Measurements from ENCODE around the gene PACSIN1. TPM values are rescaled to one million over a fixed set of nuclear protein-coding genes. Genes with fewer than 3 reads are reported as not detected.
"Not testable (repeated sequence)": the region's sequence is repeated elsewhere in the genome, so short reads cannot be mapped to it uniquely, and the experiment has no call there.

The PACSIN1 gene
- total RNA-seq, 1 donor = 0.42 TPM

GRCh38 chr6:34486886-34487285 is 21.0 kb downstream of the PACSIN1 start:
- H3K4me1 ChIP-seq (ENCODE audit: insufficient read depth, low read length) = peaks cover 14% of the 10 kb centered on the region
- not testable (repeated sequence) for H3K9me3 ChIP-seq (ENCODE audit: low read depth, low read length); H3K27me3 ChIP-seq (ENCODE audit: insufficient read depth, low read length); H3K4me3 ChIP-seq (ENCODE audit: low read length)

GRCh38 chr6:34487536-34487935 is 21.7 kb downstream of the PACSIN1 start:
- no peaks in the 10 kb centered on the region for H3K27me3 ChIP-seq (ENCODE audit: insufficient read depth, low read length)
- no peak overlapping the region for H3K4me3 ChIP-seq (ENCODE audit: low read length)
- H3K4me1 ChIP-seq (ENCODE audit: insufficient read depth, low read length) = peaks cover 14% of the 10 kb centered on the region

GRCh38 chr6:34489207-34489805 is 23.4 kb downstream of the PACSIN1 start:
- Histone ChIP-seq H3K4me1 (ENCODE audit: insufficient read depth, low read length) (peaks cover 14% of the 10 kb centered on the region), H3K27me3 (ENCODE audit: insufficient read depth, low read length) (no peaks in the 10 kb centered on the region), H3K9me3 (ENCODE audit: low read depth, low read length) (no peaks in the 10 kb centered on the region), H3K4me3 (ENCODE audit: low read length) (no peak overlapping the region)

More at GRCh38 chr6:34487536-34487935, 21.7 kb downstream of the PACSIN1 start:
- no peaks in the 10 kb centered on the region for H3K9me3 ChIP-seq (ENCODE audit: low read depth, low read length)

- H3K9me3 ChIP-seq (ENCODE audit: low read depth, low read length) = no peaks in the 10 kb centered on the region
- H3K4me1 ChIP-seq (ENCODE audit: insufficient read depth, low read length) = peaks cover 3% of the 10 kb centered on the region
- H3K27me3 ChIP-seq (ENCODE audit: insufficient read depth, low read length) = no peaks in the 10 kb centered on the region
- no peak overlapping the region for H3K4me3 ChIP-seq (ENCODE audit: low read length)
Measured at GRCh38 chr6:34490390-34491090, 24.7 kb downstream of the PACSIN1 start.

DNA sequence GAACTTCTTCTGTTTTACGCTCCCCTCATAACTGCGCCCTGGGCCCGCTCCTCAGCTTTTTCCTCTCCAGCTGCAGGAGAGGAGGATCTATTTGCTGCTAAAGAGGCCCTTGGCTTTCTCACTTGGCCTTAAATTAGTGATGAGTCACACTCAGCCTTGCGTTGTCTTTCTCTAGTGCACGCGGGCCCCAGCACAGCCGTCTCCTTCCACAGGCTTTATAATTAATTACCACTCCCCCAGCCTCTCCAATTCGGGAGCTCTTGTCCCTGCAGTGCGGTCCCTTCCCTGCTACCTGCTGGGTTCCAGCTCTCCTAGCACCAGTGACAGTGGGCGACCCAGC is 25.2 kb downstream of the PACSIN1 start:
- no peaks in the 10 kb centered on the region for H3K9me3 ChIP-seq (ENCODE audit: low read depth, low read length)
- H3K27me3 ChIP-seq (ENCODE audit: insufficient read depth, low read length) = no peaks in the 10 kb centered on the region
- H3K4me1 ChIP-seq (ENCODE audit: insufficient read depth, low read length) = no peaks in the 10 kb centered on the region
- no peak overlapping the region for H3K4me3 ChIP-seq (ENCODE audit: low read length)

DNA sequence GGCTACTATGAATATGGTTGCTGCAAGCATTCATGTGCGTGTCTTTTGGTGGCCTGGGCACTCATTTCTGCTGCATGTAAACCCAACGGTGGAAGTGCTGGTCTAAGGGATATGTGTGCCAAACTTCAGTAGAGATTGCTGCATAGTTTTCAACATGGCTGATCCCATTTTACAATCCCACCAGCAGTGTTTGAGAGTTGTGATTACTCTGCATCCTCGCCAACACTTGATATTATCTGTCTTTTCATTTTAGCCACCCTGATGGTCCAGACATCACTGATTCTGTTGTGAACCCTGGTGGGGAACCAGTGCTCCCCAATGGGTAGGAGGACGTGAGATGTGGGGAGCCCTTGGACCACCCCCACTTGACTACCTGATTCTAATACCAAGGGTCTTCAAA is 27.5 kb downstream of the PACSIN1 start:
- Histone ChIP-seq H3K4me1 (ENCODE audit: insufficient read depth, low read length) (no peaks in the 10 kb centered on the region), H3K9me3 (ENCODE audit: low read depth, low read length) (no peaks in the 10 kb centered on the region), H3K4me3 (ENCODE audit: low read length) (no peak overlapping the region), H3K27me3 (ENCODE audit: insufficient read depth, low read length) (no peaks in the 10 kb centered on the region)

- Histone ChIP-seq H3K4me3 (ENCODE audit: low read length) (no peak overlapping the region), H3K9me3 (ENCODE audit: low read depth, low read length) (no peaks in the 10 kb centered on the region), H3K4me1 (ENCODE audit: insufficient read depth, low read length) (no peaks in the 10 kb centered on the region), H3K27me3 (ENCODE audit: insufficient read depth, low read length) (no peaks in the 10 kb centered on the region)
Measured at GRCh38 chr6:34494973-34495372, 29.1 kb downstream of the PACSIN1 start.

DNA sequence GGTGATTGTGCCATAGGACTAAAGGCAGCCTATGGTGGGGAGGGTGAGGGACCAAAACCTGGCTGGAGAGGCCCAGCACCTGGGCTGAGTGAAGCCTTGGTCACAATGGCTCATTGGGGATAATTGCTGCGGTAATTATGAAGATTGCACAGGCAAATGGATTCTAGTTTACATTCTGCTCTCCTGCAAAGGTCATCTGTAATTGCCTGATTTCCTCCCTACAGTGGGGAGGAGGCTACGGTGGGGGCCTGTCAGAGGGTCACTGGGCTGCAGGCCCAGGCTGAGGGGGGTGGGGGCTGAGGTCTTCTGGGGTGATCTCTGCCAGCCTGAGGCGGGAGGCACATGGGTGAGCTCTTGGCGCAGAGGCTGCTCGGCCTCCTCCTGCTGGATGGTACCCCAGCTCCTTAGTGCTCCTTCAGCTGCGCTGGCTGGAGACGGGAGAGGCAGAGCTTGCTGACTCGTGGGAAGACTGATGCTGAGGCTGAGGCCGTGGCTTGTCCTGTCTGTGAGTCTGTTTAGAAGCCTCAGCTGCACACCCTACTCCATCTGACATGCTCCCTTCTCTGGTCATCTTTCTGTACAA is 30.3 kb downstream of the PACSIN1 start:
- Histone ChIP-seq H3K27me3 (ENCODE audit: insufficient read depth, low read length) (no peaks in the 10 kb centered on the region), H3K4me1 (ENCODE audit: insufficient read depth, low read length) (no peaks in the 10 kb centered on the region), H3K4me3 (ENCODE audit: low read length) (no peak overlapping the region), H3K9me3 (ENCODE audit: low read depth, low read length) (no peaks in the 10 kb centered on the region)

- Histone ChIP-seq H3K4me3 (ENCODE audit: low read length) (no peak overlapping the region), H3K4me1 (ENCODE audit: insufficient read depth, low read length) (no peaks in the 10 kb centered on the region), H3K27me3 (ENCODE audit: insufficient read depth, low read length) (no peaks in the 10 kb centered on the region), H3K9me3 (ENCODE audit: low read depth, low read length) (no peaks in the 10 kb centered on the region)
Measured at GRCh38 chr6:34497411-34497810, 31.5 kb downstream of the PACSIN1 start.

- Histone ChIP-seq H3K4me1 (ENCODE audit: insufficient read depth, low read length) (no peaks in the 10 kb centered on the region), H3K27me3 (ENCODE audit: insufficient read depth, low read length) (no peaks in the 10 kb centered on the region), H3K9me3 (ENCODE audit: low read depth, low read length) (no peaks in the 10 kb centered on the region), H3K4me3 (ENCODE audit: low read length) (no peak overlapping the region)
Measured at GRCh38 chr6:34506718-34507117, 40.8 kb downstream of the PACSIN1 start.

DNA sequence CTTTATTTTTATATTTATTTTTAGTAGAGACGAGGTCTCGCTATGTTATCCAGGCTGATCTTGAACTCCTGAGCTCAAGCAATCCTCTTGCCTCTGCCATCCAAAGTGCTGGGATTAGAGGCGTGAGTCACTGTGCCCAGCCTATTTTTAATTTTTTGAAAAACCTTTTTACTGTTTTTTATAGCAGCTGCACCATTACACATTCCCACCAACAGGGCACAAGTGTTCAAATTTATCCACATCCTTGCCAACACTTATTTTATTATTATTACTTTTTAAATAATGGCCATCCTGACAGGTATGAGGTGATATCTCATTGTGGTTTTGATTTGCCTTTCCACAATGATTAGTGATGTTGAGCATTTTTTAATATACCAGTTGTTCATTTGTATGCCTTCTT is 42.5 kb downstream of the PACSIN1 start:
- H3K9me3 ChIP-seq (ENCODE audit: low read depth, low read length) = no peaks in the 10 kb centered on the region
- H3K27me3 ChIP-seq (ENCODE audit: insufficient read depth, low read length) = no peaks in the 10 kb centered on the region
- H3K4me1 ChIP-seq (ENCODE audit: insufficient read depth, low read length) = no peaks in the 10 kb centered on the region
- H3K4me3 ChIP-seq (ENCODE audit: low read length) = no peak overlapping the region

- Histone ChIP-seq H3K4me3 (ENCODE audit: low read length) (no peak overlapping the region), H3K4me1 (ENCODE audit: insufficient read depth, low read length) (no peaks in the 10 kb centered on the region), H3K27me3 (ENCODE audit: insufficient read depth, low read length) (no peaks in the 10 kb centered on the region), H3K9me3 (ENCODE audit: low read depth, low read length) (no peaks in the 10 kb centered on the region)
Measured at GRCh38 chr6:34509782-34510181, 43.9 kb downstream of the PACSIN1 start.

DNA sequence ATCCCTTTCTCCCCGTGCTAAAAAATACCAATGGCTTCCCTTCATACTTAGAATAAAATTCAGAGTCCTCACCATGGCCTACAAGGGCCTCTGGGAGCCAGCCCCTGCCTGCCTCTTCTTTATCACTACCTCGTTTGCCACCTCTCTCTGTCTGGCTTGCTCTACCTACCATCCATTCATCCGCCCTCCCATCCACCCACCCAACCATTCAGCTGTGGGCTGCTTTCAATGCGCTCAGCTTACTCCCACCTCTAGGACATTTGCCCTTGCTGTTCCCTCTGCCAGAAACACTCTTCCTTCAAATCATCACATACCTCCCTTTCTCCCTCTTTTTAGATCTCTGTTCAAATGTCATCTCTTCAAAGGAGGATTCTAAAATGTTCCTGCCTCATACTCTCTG is 44.4 kb downstream of the PACSIN1 start:
- H3K4me3 ChIP-seq (ENCODE audit: low read length) = no peak overlapping the region
- H3K4me1 ChIP-seq (ENCODE audit: insufficient read depth, low read length) = no peaks in the 10 kb centered on the region
- no peaks in the 10 kb centered on the region for H3K9me3 ChIP-seq (ENCODE audit: low read depth, low read length)
- no peaks in the 10 kb centered on the region for H3K27me3 ChIP-seq (ENCODE audit: insufficient read depth, low read length)

DNA sequence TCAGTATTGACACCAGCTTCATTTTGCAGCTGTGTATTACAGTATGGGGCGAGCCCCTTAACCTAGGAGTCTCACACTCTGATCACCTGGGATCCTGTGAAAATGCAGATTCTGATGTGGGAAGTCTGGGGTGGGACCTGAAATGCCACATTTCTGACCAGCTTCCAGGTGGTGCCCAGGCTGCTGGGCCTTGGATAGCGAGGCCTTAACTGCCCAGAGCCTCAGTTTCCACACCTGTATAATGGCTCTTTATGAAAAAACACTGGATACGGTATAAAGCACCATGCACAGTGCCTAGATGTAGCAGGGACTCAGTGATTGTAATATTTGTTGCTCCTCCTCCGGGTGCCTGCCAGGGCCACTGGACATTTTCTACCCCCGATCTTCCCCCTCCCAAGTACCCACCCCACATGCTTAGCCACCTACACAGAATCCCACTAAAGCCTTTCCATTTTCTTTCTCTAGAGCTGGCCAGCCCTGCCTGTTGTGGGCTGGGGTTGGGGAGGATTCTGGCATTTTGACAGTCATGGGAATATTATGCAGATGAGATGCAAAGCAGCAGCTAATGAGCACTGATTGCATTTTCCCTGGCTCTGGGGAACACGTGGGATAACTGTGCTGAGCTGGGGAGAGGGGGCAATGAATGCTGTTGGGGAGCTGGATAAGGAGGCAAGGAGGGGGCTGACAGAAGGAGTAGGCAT is 45.5 kb downstream of the PACSIN1 start:
- Histone ChIP-seq H3K9me3 (ENCODE audit: low read depth, low read length) (no peaks in the 10 kb centered on the region), H3K27me3 (ENCODE audit: insufficient read depth, low read length) (no peaks in the 10 kb centered on the region), H3K4me3 (ENCODE audit: low read length) (no peak overlapping the region)

DNA sequence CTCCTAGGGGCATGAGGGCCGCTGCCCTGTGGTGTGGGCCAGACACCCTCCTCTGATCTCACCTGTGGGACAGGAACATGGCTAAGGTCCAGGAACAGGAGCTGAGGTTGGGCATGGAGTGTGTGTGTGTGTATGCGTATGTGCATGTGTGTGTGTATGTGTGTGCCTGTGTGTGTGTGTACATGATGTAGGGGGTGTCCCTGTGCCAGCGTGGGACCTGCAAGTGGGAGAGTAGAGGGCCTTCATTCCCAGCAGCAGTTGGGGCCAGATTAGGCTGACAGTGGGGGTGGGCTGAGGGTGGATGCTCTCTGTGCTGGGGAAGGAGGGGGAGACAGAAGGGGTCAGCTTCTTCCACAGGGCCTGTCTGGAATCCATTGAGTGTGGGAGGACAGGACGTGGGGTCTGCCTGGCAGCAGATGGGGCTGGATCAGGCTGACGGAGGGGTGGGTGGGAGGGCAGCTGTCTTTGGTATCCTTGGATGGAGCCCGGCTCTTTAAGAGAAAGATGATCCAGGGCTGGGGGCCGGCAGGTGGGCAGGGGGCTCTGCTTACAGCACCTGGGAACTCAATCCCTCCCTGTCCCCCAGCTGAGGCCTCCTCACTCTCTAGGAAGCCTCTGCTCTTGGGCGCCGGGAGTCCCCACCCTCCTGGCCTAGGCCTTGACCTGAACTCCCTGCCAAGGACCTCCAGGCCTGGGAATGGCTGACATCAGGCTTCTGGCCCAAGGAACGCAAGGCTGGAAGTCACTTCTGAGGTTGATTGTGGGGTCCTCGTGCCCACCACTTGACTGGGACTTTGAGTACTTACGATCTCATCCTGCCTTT is 46.2 kb downstream of the PACSIN1 start:
- Histone ChIP-seq H3K27me3 (ENCODE audit: insufficient read depth, low read length) (no peaks in the 10 kb centered on the region), H3K4me1 (ENCODE audit: insufficient read depth, low read length) (no peaks in the 10 kb centered on the region), H3K4me3 (ENCODE audit: low read length) (no peak overlapping the region), H3K9me3 (ENCODE audit: low read depth, low read length) (no peaks in the 10 kb centered on the region)

More for the DNA sequence above, 45.5 kb downstream of the PACSIN1 start:
- H3K4me1 ChIP-seq (ENCODE audit: insufficient read depth, low read length) = no peaks in the 10 kb centered on the region

Measured in mononuclear cell (primary cell).